Left lung (tissue), 10 donors: ENCODE measurements around the gene BRI3BP. TPM values are rescaled to one million over a fixed set of nuclear protein-coding genes. Genes with fewer than 3 reads are reported as not detected.

Experiments used
- ATAC-seq: fragments of 200-7000 bp; cut with Tn5 transposase; one replicate; pipeline ENCODE4 v1.9.1; 2020; ENCODE audit warnings: moderate library complexity
- DNase-seq, 4 donors: peaks; one replicate each; pipeline ENCODE4 v3.0.0-alpha.2; 2013 to 2020
- H3K27ac ChIP-seq, 2 donors: fragments of 200-600 bp; sonication (generic) in 1 of 2; one replicate each; pipeline versions ENCODE4 v1.5.0 to v1.8.0; 2020 to 2021
- H3K27me3 ChIP-seq, 2 donors: fragments of 200-600 bp; sonication (generic) in 1 of 2; one replicate each; pipeline versions ENCODE4 v1.5.0 to v1.8.0; 2020 to 2021
- H3K36me3 ChIP-seq, 2 donors: fragments of 200-600 bp; sonication (generic) in 1 of 2; one replicate each; pipeline versions ENCODE4 v1.5.0 to v1.8.0; 2020 to 2021
- H3K4me1 ChIP-seq, 2 donors: fragments of 200-600 bp; one replicate each; pipeline ENCODE4 v1.8.0; 2021
- H3K4me3 ChIP-seq, 2 donors: fragments of 200-600 bp; sonication (generic) in 1 of 2; one replicate each; pipeline versions ENCODE4 v1.5.0 to v1.8.0; 2020 to 2021; ENCODE audit warnings: mild to moderate bottlenecking in 1 of 2
- H3K9me3 ChIP-seq, 2 donors: fragments of 200-600 bp; sonication (generic) in 1 of 2; one replicate each; pipeline versions ENCODE4 v1.5.0 to v1.8.0; 2020 to 2021
- CTCF ChIP-seq, 2 donors: fragments of 200-600 bp; sonication (generic) in 1 of 2; IDR thresholded peaks; one replicate each; pipeline versions ENCODE4 v1.5.0 to v1.8.0; 2021; ENCODE audit warnings: antibody characterized with exemption in 2 of 2
- intact Hi-C, 2 donors: fragments of 100-400 bp; cut with DNase I; formaldehyde crosslinking; loops; one replicate each; pipeline versions ENCODE4 v1.11.2 to v1.14.2; 2022
- polyA plus RNA-seq, 6 donors: library from polyadenylated mRNA; unstranded; fragments of 120-200 nt; gene quantifications; one replicate each; pipeline ENCODE4 v1.2.1, GENCODE V29; 2013; ENCODE audit not compliant: insufficient read length in 6 of 6
- total RNA-seq, 2 donors: library from RNA; stranded (reverse); fragmentation: NEBNext Ultra II Directional; extraction: Animal tissue kit (Norgen Biotek cat#: 25700); gene quantifications; one replicate each; pipeline ENCODE4 v1.2.1, GENCODE V29; 2021
- donor health status: DM: no; HTN: yes; CAD: no.
- donor health status: DM: no; HTN: no; CAD: no.

The BRI3BP gene
- total and polyA plus RNA-seq, 8 donors: 4.9 to 16.3 (median 7.0) TPM

- Histone ChIP-seq H3K9me3 (no peaks in the 10 kb centered on the region), H3K27ac (no peak overlapping the region), H3K4me1 (no peaks in the 10 kb centered on the region), H3K36me3 (peaks cover 0 to 56% of the 10 kb centered on the region in 2 donors), H3K27me3 (no peaks in the 10 kb centered on the region), H3K4me3 (no peak overlapping the region)
- intact Hi-C loops: no loop called here
- DNase-seq (no peak), ATAC-seq (no peak)
- TF ChIP-seq CTCF (IDR thresholded peaks at IDR 0.05): no peak
Observed at GRCh38 chr12:125076103-125076502, 82.7 kb downstream of the BRI3BP start.

DNA sequence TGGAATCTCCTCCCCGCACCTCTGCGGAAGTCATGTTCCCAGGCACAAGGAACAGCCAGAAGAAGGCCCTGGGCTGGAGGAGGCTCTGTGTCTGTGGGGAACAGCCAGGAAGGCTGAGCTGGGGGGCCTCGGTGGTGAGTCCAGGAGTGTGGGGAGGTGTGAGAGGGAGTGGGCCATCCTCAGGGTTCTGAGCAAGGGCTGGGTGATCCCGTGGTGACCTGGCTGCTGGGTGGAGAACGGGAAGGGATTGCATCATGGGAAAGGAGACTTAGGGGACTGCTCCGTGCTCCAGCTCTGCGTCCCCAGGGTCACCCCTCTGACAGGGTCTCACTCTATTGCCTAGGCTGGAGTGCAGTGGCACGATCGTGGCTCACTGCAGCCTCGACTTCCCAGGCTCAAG lies 85.6 kb downstream of the BRI3BP start:
- Histone ChIP-seq H3K4me3 (no peak overlapping the region), H3K27ac (no peak overlapping the region), H3K27me3 (no peaks in the 10 kb centered on the region), H3K36me3 (peaks cover 0 to 71% of the 10 kb centered on the region in 2 donors), H3K4me1 (no peaks in the 10 kb centered on the region), H3K9me3 (no peaks in the 10 kb centered on the region)
- intact Hi-C loops: no loop called here
- ATAC-seq (no peak), DNase-seq (no peak)
- TF ChIP-seq CTCF (IDR thresholded peaks at IDR 0.05): no peak

DNA sequence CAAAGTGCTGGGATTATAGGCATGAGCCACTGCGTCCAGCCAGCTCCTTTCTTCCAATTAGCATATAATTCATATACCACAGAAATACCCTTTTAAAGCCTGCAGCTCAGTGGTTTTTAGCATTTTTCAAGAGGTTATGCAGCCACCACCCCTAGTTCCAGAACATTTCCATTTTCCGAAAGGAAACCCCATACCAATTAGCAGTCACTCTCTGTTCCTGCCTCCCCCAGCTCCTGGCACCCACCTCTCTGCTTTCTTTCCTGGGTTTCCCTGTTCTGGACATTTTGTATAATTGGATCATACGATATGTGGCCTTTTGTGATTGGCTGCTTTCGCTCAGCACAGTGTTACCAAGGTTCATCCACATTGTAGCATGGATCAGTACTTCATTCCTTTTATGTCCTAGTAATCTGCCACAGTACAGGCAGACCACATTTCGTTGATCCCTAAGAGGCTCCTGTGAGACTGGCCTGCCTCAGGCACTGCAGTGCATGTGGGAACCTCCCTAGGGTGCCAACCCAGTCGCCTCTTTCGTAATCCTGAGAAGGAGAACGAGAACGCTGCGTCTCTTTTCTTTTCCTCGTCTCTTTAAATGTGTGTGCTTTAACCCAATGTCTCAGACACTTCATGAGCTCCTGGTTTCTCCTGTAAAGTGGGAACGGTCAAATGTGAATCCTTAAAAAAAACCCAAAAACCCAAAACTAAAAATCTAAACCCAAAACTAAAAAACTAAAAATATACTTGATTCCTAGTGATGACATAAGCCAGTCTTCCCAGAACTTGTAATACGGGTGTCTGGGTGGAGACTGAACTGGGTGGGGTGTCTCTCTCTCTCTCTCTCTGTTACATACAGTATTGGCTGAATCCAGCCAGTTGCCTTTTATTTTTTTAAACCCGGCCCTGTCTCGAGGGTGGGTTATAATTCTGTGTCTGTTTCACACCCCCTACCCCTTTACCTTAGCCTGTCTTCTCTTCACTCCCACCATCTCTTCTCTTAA lies 86.5 kb downstream of the BRI3BP start:
- Histone ChIP-seq H3K27me3 (no peaks in the 10 kb centered on the region), H3K27ac (peak overlapping the region in 1 of 2 donors; percentile 45), H3K9me3 (no peaks in the 10 kb centered on the region), H3K36me3 (peaks cover 0 to 77% of the 10 kb centered on the region in 2 donors), H3K4me1 (no peaks in the 10 kb centered on the region), H3K4me3 (no peak overlapping the region)
- intact Hi-C loops: no loop called here
- TF ChIP-seq CTCF (IDR thresholded peaks at IDR 0.05): no peak
- DNase-seq (no peak), ATAC-seq (peak; percentile 78)

Other genes with a start within 250 kb of the BRI3BP start
- 10 to 100 TPM; 23.5 to 36.5 TPM for gene SCARB1, start 129.8 kb upstream of the BRI3BP start, total RNA-seq
- 10 to 100 TPM; 26.1 to 34.2 (median 30.4) TPM for gene SCARB1, start 129.8 kb upstream of the BRI3BP start, polyA plus RNA-seq
- gene UBC, start 79.0 kb upstream of the BRI3BP start, total RNA-seq: 1,000 to 10,000 TPM in 1 of 2 donors, 100 to 1,000 TPM in 1; 933 to 1,095 TPM
- gene UBC, start 79.0 kb upstream of the BRI3BP start, polyA plus RNA-seq: 1,000 to 10,000 TPM in 1 of 6 donors, 100 to 1,000 TPM in 5; 701 to 1,167 (median 880) TPM
- 10 to 100 TPM; 12.1 to 20.3 TPM for gene DHX37, start 4.5 kb upstream of the BRI3BP start, total RNA-seq
- gene DHX37, start 4.5 kb upstream of the BRI3BP start, polyA plus RNA-seq: 10 to 100 TPM in 3 of 6 donors, 1 to 10 TPM in 3; 9.1 to 14.8 (median 10.9) TPM
- 10 to 100 TPM; 27.6 to 36.9 TPM for gene AACS, start 71.8 kb downstream of the BRI3BP start, total RNA-seq
- 10 to 100 TPM; 23.7 to 31.1 (median 26.2) TPM for gene AACS, start 71.8 kb downstream of the BRI3BP start, polyA plus RNA-seq
- gene TMEM132B, start 192.7 kb downstream of the BRI3BP start, total RNA-seq: under 1 TPM; 0.10 to 0.55 TPM
- under 1 TPM; 0.29 to 0.44 (median 0.32) TPM for gene TMEM132B, start 192.7 kb downstream of the BRI3BP start, polyA plus RNA-seq